HepG2 (cell line): ENCODE results near the gene SORBS2.

ENCODE experiments used
- AFF4 ChIP-seq: sonication (generic); formaldehyde crosslinking; IDR thresholded peaks from 2 replicates; pipeline ENCODE4 v1.4.0; 2020; ENCODE audit warnings: missing genetic modification reagents
- FOXP4 ChIP-seq: sonication (generic); formaldehyde crosslinking; IDR thresholded peaks from 2 replicates; pipeline ENCODE4 v1.4.0; 2020; ENCODE audit warnings: missing genetic modification reagents
- ISL2 ChIP-seq: sonication (generic); formaldehyde crosslinking; IDR thresholded peaks from 2 replicates; pipeline ENCODE4 v1.5.0; 2020; ENCODE audit warnings: missing genetic modification reagents
- KLF16 ChIP-seq, 2 experiments: sonication (generic) in 1 of 2; formaldehyde crosslinking in 1 of 2; IDR thresholded peaks; 2 replicates each; pipeline versions ENCODE4 v1.6.1 to v1.8.0; 2016 to 2023; ENCODE audit warnings: missing genetic modification reagents in 2 of 2, missing compliant biosample characterization in 1 of 2
- MAFF ChIP-seq: IDR thresholded peaks from 2 replicates; pipeline ENCODE4 v1.6.1; 2011; ENCODE audit warnings: low read depth, low read length, improper control_type of control experiment
- ZNF274 ChIP-seq: sonication (generic); formaldehyde crosslinking; IDR thresholded peaks from 2 replicates; pipeline ENCODE4 v1.5.1; 2020; ENCODE audit warnings: mild to moderate bottlenecking, missing genetic modification reagents
- ZNF275 ChIP-seq: sonication (generic); formaldehyde crosslinking; IDR thresholded peaks from 2 replicates; pipeline ENCODE4 v1.8.0; 2022; ENCODE audit warnings: missing genetic modification reagents, mild to moderate bottlenecking, inconsistent platforms, borderline replicate concordance
- ZNF615 ChIP-seq: sonication (generic); formaldehyde crosslinking; IDR thresholded peaks from 2 replicates; pipeline ENCODE4 v1.5.0; 2020; ENCODE audit warnings: mild to moderate bottlenecking, missing genetic modification reagents, borderline replicate concordance
- TF ChIP-seq, protein P1 (sequence below), 2 experiments: IDR thresholded peaks; 2 replicates each; pipeline ENCODE4 v1.6.1; 2011 to 2012; ENCODE audit warnings: low read length in 2 of 2, borderline replicate concordance in 1 of 2, low read depth in 1 of 2, mild to moderate bottlenecking in 1 of 2, moderate library complexity in 1 of 2

GRCh38 chr4:185782523-185782922, 29.5 kb downstream of the SORBS2 start:
- no peak for TF ChIP-seq FOXP4 (CRISPR knock-in tag)
- TF ChIP-seq ZNF274 (CRISPR knock-in tag) = no peak
- TF ChIP-seq ZNF615 = no peak
- no peak for TF ChIP-seq KLF16 (CRISPR knock-in tag; IDR thresholded peaks at IDR 0.05)
- no peak for TF ChIP-seq AFF4 (CRISPR knock-in tag)
- TF ChIP-seq MAFF = no peak
- no peak for TF ChIP-seq ZNF275 (CRISPR knock-in tag)
- TF ChIP-seq, protein P1, sequence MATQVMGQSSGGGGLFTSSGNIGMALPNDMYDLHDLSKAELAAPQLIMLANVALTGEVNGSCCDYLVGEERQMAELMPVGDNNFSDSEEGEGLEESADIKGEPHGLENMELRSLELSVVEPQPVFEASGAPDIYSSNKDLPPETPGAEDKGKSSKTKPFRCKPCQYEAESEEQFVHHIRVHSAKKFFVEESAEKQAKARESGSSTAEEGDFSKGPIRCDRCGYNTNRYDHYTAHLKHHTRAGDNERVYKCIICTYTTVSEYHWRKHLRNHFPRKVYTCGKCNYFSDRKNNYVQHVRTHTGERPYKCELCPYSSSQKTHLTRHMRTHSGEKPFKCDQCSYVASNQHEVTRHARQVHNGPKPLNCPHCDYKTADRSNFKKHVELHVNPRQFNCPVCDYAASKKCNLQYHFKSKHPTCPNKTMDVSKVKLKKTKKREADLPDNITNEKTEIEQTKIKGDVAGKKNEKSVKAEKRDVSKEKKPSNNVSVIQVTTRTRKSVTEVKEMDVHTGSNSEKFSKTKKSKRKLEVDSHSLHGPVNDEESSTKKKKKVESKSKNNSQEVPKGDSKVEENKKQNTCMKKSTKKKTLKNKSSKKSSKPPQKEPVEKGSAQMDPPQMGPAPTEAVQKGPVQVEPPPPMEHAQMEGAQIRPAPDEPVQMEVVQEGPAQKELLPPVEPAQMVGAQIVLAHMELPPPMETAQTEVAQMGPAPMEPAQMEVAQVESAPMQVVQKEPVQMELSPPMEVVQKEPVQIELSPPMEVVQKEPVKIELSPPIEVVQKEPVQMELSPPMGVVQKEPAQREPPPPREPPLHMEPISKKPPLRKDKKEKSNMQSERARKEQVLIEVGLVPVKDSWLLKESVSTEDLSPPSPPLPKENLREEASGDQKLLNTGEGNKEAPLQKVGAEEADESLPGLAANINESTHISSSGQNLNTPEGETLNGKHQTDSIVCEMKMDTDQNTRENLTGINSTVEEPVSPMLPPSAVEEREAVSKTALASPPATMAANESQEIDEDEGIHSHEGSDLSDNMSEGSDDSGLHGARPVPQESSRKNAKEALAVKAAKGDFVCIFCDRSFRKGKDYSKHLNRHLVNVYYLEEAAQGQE (IDR thresholded peaks at IDR 0.05; ENCODE audit: borderline replicate concordance in 1 of 2, low read depth in 1 of 2, low read length in 2 of 2) = no peak
- no peak for TF ChIP-seq ISL2 (CRISPR knock-in tag)
